ENCODE measurements around the gene ACSM2A.
"Not testable (repeated sequence)": the region's sequence is repeated elsewhere in the genome, so short reads cannot be mapped to it uniquely, and the experiment has no call there.

Gene ACSM2A

GRCh38 chr16:20453633-20454032, 2.3 kb downstream of the ACSM2A start:
- DNase-seq (ENCODE audit: low read depth), result not testable (repeated sequence)

- DNase-seq (ENCODE audit: low read depth), result not testable (repeated sequence)
These were observed 7.9 kb downstream of the ACSM2A start for GRCh38 chr16:20459227-20459626.

DNA sequence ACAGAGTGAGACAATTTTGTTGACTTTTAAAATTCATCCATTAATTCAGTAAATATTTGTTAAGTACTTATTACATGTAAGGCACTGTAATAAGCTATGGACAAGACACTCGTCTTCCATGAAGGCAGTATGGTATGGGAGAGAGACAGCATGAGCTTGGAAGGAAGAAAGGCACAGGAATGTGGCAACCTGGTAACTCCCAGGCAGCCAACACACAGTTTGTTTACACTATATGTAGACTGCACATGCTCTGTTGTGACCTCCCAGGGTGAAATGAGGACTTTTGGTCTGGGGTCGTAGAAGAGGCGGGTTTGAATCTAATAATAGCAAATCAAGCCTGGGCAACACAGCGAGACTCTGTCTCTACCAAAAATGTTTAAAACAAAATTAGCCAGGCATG, 9.0 kb downstream of the ACSM2A start:
- not testable (repeated sequence) for DNase-seq (ENCODE audit: low read depth)

DNA sequence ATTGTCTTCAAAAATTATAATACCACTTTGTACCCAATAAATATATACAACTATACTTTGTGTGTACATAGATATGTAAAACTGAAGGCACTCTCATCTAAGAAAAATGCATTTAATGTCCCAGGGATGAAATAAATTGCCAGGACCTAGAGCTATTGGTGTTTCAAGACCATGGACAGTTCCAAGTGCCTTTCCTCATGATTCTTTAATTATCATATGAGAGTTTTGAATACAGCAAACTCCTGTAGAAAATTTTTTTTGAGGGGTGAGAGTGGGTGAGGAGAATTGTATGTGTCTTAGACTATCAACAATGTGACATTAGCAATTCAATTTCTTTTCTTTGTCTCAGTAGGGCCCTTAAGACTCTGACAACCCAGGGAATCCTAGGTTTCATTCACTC, 17.6 kb downstream of the ACSM2A start:
- not testable (repeated sequence) for DNase-seq (ENCODE audit: low read depth)

GRCh38 chr16:20469930-20470329, 18.6 kb downstream of the ACSM2A start:
- not testable (repeated sequence) for DNase-seq (ENCODE audit: low read depth)

- DNase-seq (ENCODE audit: low read depth), result not testable (repeated sequence)
These were observed 19.4 kb downstream of the ACSM2A start for GRCh38 chr16:20470732-20471131.

- DNase-seq (ENCODE audit: low read depth), result not testable (repeated sequence)
These were observed 25.9 kb downstream of the ACSM2A start for GRCh38 chr16:20477188-20477744.

DNA sequence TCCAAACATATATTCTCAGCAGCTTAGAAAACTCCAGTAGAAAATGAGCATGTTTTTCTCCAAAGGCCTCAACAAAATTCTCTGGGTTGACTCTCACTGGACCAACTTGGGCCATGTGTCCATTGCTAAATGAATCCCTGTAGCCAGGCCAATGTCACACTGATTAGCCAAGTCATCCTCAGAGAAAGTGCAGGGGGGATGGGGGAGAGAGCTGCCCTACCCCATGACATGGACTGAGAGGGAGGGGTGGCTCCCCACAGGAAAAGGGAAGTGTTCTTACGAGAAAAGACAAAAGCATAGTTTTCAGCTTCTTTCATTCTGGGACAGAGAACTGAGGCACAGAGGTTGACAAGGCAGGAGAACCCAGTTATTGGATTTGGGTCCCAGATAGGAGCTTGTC, 32.7 kb downstream of the ACSM2A start:
- not testable (repeated sequence) for DNase-seq (ENCODE audit: low read depth)

- DNase-seq (ENCODE audit: low read depth), result no peak
These were observed 33.4 kb downstream of the ACSM2A start for GRCh38 chr16:20484726-20485125.

GRCh38 chr16:20485408-20485807, 34.1 kb downstream of the ACSM2A start:
- DNase-seq (ENCODE audit: low read depth), result no peak

DNA sequence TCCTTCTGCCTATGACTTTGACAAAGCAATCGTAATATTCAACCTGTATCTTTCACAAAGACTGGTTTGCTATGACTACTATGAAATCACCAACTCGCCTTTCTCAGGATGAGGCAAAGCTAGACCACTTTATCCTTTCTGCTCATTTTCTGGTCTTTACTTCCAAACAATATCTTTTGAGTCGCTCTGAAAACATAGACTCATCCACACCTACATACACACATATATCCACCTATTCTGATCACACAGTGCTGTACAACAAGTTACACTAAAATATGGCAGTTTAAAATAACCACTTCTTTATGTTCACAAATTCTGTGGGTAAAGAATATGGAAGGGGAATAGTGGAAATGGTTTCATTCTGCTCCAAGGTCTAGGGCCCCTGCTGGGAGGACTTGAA, 39.7 kb downstream of the ACSM2A start:
- DNase-seq (ENCODE audit: low read depth), result not testable (repeated sequence)

DNA sequence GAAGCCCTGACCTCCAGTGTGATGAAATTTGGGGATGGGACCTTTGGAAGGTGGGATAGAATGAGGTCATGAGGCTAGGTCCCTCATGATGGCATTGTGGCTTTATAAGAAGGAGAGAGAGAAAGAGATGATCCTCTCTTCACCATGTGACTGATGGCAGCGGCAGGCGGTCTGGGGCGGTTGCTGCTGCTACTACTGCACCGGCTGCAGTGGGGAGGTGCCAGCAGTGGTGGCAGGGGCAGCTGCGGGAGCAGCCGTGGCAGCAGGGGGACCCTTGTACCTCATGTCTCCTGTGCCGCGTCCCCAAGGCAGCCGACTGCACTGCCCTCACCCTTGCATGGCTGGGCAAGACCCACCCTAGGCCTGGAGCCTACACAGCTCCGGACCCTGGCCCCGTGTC, 40.1 kb downstream of the ACSM2A start:
- not testable (repeated sequence) for DNase-seq (ENCODE audit: low read depth)

- no peak for DNase-seq (ENCODE audit: low read depth)
These were observed 53.1 kb downstream of the ACSM2A start for GRCh38 chr16:20504418-20504817.

DNA sequence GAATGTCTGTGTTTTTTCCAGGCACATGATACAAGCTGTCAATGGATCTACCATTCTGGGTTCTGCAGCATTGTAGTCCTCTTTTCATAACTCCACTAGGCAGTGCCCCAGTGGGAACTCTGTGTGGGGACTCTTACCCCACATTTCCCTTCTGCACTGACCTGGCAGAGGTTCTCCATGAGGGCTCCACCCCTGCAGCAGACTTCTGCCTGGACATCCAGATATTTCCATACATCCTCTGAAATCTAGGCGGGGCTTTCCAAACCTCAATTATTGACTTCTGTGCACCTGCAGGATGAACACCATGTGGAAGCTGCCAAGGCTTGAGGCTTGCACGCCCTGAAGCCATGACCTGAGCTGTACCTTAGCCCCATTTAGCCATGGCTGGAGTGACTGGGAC, 56.0 kb downstream of the ACSM2A start:
- no peak for DNase-seq (ENCODE audit: low read depth)

GRCh38 chr16:20510323-20510722, 59.0 kb downstream of the ACSM2A start:
- no peak for DNase-seq (ENCODE audit: low read depth)

DNA sequence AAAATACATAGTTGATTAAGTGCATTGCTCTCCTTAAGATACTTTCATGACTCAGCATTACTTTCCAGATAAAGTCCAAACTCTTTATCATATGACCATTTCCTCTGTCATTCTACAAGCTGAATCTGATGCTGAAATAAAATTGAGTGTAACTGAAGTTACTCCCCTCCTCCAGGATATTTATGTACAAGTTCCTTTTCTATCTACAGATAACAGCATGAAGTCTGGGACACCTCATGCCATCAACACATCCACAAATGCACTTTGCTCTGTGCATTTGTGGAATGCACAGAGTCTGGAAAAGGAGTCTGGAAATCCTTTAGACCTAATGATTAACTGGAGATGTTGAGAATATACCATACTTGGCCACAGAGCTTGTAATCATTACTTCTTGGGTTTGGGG, 64.4 kb downstream of the ACSM2A start:
- no peak for DNase-seq (ENCODE audit: low read depth)

DNA sequence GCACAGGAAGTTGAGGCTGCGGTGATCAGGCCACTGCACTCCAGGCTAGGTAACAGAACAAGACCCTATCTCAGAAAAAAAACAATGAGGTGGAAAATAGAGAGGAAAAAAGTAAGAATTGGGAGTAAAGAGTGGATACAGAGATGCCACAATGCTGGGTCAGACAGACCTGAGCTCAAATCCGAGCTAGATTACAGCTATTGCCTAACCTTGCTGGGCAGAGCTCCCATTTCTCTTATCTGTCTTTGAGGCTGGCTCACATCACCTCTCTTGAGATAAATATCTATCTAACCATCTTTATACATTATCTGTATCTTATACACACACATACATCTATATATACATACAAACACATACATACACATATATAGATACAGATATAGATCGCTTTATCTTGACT, 65.8 kb downstream of the ACSM2A start:
- DNase-seq (ENCODE audit: low read depth), result no peak

DNA sequence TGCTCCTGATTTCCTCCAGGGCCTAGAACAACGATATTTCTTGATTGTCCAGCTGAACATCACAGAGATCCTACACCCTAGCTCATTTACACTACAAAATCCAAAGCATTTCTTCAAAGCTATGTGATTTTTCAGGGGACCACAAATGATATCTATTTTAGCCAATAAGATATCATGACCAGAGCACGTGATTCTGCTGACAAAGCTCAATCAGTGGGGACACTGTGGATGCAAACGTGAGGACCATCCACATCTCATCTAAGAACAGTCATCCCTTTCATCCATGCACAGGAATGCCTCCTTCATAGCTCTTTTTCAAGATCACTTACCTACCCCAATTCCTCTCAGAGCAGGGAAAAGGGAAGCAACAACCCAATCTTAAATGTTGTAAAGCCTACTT, 67.9 kb downstream of the ACSM2A start:
- no peak for DNase-seq (ENCODE audit: low read depth)

DNA sequence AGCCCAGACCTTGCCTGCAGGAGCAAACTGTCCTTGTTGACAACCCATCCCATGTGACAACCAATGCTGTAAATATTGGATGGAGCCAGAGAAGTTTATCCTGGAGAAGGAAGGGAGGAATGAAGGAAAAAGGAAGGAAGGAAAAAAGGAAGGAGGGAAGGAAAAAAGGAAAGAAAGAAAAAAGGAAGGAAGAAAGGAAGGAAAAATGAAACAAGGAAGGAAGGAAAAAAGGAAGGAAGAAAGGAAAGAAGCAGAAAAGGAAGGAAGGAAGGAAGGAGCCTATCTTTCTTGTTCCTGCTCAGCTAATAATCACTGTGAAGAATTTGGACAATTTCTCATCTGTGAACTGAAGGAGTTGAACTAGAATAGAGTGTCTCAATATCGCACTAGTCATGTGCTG, 68.8 kb downstream of the ACSM2A start:
- DNase-seq (ENCODE audit: low read depth), result no peak

GRCh38 chr16:20531795-20532194, 80.5 kb downstream of the ACSM2A start:
- DNase-seq (ENCODE audit: low read depth), result not testable (repeated sequence)

DNA sequence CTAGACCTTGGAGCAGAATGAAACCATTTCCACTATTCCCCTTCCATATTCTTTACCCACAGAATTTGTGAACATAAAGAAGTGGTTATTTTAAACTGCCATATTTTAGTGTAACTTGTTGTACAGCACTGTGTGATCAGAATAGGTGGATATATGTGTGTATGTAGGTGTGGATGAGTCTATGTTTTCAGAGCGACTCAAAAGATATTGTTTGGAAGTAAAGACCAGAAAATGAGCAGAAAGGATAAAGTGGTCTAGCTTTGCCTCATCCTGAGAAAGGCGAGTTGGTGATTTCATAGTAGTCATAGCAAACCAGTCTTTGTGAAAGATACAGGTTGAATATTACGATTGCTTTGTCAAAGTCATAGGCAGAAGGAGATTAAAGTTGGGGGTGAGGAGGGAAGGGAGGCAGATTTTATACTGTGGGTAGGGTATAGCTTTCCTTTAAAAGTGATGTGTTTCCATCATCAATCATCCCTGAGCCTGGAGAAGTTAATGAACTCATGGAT, 81.0 kb downstream of the ACSM2A start:
- not testable (repeated sequence) for DNase-seq (ENCODE audit: low read depth)

DNA sequence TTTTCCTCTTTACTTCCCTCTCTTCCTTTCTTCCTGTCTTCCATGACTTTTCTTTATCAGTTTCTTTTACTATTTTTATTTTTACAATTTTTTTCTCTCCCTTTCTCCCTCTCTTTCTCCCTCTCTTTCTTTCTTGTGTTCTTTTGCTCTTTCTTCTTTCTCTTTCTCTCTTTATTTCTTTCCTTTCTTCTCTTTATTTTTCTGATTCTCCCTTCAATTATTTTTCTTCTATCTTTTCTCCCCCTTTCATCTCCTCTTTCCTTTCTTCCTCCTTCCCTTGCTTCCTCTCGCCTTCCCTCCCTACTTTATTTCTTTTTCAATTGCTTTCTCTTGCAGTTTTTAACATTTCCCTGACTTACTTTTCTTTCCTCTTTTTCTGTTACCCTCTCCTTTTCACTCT, 85.3 kb downstream of the ACSM2A start:
- DNase-seq (ENCODE audit: low read depth), result not testable (repeated sequence)
